ENCODE measurements around the gene TCF7L1.

DNA sequence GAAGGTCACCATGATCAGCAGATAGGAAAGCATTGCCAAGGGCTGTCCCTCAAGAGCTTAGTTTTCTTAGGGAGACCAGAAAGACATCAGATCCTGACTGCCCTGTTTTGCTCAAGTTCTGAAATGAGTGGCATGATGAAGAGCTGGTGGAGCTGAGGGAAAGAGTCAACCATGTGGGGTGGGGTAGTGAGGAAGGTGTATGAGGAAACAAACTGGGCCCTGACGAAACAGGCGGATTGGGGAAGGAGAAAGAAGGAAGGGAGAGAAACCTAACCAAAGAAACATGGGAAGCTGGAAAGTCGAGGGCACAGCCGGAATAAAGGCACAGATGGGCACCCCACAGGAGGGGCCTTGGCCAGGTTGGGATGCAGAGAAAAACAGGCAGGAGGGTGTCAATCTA lies 186.6 kb downstream of the TCF7L1 start:
- TF ChIP-seq, protein P1, sequence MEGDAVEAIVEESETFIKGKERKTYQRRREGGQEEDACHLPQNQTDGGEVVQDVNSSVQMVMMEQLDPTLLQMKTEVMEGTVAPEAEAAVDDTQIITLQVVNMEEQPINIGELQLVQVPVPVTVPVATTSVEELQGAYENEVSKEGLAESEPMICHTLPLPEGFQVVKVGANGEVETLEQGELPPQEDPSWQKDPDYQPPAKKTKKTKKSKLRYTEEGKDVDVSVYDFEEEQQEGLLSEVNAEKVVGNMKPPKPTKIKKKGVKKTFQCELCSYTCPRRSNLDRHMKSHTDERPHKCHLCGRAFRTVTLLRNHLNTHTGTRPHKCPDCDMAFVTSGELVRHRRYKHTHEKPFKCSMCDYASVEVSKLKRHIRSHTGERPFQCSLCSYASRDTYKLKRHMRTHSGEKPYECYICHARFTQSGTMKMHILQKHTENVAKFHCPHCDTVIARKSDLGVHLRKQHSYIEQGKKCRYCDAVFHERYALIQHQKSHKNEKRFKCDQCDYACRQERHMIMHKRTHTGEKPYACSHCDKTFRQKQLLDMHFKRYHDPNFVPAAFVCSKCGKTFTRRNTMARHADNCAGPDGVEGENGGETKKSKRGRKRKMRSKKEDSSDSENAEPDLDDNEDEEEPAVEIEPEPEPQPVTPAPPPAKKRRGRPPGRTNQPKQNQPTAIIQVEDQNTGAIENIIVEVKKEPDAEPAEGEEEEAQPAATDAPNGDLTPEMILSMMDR (conservative IDR thresholded peaks at IDR 0.05; ENCODE audit: low read length) = no peak
- TF ChIP-seq EZH2phosphoT487 (IDR thresholded peaks at IDR 0.05; ENCODE audit: borderline replicate concordance, low read depth, low read length) = no peak

All from OCI-LY7 (cell line).